DMS79 (cell line): ENCODE data around the gene FBXL20.

Source experiments
- DNase-seq: peaks from one replicate; lab custom pipeline; 2025; lab: John Stamatoyannopoulos, UW

Gene FBXL20

DNA sequence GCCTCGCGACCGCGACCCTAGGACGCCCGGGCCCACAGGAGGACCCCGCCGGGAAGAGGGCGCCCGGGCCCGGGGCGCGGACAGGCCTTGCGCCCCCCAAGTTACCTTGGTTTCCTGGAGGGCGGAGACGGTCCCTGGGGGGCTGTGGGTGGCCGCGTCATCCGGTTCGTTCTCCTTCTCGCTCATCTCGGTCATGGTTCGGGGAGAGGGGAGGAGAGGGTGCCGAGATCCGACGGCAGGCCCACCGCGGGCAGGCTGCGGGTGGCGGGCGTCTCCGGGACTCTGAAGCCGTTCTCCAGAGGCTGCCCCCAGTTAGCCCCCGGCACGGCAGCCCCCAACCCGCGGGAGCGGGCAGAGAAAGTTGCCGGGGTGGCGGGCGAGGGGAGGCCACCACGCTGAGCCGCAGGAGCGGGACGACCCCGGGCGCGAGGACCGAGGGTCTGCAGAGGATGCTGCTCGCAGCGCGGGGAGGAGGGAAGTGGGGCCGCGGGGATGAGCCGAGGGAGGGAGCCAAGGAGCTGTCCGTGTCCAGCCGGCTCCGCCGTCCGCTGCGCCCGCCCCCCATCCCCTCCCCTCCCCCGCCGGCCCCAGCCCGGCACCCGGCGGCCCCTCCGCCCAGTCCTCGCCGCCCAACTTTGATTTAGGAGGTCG is 176.0 kb downstream of the FBXL20 start, which contains the start of gene STAC2:
Gene STAC2 (minus strand): TSS at position 638 of the 651 bp plus-strand sequence. CDS start 443 bp downstream, at position 195.
- DNase-seq: no peak

- DNase-seq: no peak
Measured at GRCh38 chr17:39224778-39225307, 176.6 kb downstream of the FBXL20 start.

- no peak for DNase-seq
Measured at GRCh38 chr17:39223907-39224777, 177.3 kb downstream of the FBXL20 start.

GRCh38 chr17:39222866-39223834 is 178.3 kb downstream of the FBXL20 start:
- DNase-seq: no peak

GRCh38 chr17:39222151-39222550 is 179.3 kb downstream of the FBXL20 start:
- DNase-seq: no peak

DNA sequence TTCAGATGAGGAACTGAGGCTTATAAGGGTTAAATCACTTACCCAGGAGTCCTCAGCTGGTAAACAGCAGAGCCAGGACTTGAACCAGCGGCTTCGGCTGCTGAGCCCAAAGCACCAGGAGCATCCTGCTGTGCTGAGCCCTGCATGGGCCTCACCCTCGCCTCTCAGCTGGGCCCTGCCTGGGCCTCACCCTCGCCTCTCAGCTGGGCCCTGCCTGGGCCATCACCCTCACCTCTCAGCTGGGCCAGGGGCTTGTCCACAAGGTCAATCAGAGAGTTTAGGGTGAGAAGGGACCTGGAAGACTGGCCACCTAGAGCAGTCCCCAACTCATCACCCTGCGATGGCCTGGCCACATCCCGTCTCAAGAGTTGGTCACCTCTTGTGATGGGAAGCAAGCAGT is 179.9 kb downstream of the FBXL20 start:
- DNase-seq: no peak

- no peak for DNase-seq
Measured at GRCh38 chr17:39219647-39220154, 181.7 kb downstream of the FBXL20 start.

GRCh38 chr17:39218906-39219305 is 182.5 kb downstream of the FBXL20 start:
- DNase-seq: no peak

DNA sequence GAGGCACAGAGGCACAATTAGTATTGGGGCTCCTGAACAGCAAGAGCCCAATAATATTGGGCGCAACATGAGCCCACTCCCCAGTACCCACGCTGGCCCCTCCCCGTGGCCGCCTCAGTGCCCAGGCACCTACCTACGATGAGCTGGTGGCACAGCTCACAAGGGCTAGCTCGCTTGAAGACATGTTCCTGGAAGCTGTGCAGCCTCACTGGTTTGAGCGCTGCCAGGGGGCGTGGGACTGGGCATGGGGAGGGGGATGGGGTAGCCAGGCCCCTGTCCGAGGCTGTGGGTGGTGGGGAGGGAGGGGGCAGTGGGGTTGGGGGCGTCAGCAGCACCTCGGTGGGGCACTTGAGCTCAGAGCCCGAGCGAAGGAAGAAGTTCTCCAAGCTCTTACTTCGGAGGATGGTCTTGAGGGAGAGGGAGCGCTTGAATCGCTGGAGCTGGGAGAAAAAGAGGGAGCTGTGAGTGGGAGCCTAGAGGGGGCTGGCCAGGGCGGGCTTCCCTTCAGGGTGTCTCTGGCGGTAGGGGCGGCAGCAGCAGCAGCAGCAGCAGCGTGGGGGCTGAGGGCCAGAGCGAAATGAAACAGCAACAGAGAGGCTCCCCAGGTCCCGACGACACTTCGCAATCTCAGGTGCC is 183.6 kb downstream of the FBXL20 start:
- no peak for DNase-seq

DNA sequence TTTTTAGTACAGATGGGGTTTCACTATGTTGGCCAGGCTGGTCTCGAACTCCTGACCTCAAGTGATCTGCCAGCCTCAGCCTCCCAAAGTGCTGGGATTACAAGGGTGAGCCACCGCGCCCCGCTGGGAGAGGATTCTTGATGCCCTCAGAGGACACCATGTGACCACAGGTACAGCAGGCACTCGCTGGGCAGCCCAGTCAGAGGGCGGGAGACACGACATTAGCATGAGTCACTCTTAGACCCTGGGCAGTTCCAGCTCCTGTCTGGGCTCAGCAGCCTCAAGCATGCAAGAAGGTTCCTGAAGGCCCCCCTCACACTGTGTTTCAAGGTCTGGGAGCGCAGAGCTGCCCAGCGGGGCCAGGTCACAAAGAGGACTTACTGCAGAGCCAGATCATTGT is 187.6 kb downstream of the FBXL20 start:
- DNase-seq: no peak

DNA sequence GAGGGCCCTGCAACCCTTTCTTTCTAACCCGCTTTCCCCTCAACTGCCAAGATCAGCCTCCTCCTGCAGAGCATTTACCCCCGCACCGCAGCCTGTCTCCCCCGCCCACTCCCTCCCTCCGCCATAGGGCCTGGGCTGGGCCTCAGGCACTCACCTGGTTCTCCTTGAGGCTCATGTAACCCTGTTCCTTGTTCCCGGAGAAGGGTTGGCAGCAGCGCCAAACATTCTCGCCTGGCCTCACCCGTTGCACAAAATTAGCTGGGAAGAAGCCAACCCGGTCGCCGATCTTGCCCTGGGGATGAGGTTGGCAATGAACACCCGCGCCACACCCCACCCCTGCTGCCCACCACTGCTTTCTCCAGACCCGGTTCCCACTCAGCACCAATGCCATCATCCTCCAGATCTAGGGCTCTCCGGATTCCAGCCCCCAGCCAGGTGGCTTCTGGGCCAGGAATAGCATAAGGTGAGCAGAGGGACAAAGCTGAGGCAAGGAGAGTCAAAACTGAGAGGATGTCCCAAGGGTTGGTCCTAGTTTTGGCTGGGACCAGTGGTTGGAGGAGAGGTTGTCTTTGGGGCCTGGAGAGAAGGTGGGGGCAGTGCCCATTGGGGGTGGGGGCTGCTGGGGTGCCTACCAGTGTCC is 188.5 kb downstream of the FBXL20 start:
- DNase-seq: peak; percentile 69

GRCh38 chr17:39212195-39212810 is 189.1 kb downstream of the FBXL20 start:
- DNase-seq: no peak

GRCh38 chr17:39210093-39210434 is 191.4 kb downstream of the FBXL20 start:
- DNase-seq: no peak

GRCh38 chr17:39209317-39210092 is 191.9 kb downstream of the FBXL20 start:
- peak; percentile 80 for DNase-seq

GRCh38 chr17:39208893-39209292 is 192.5 kb downstream of the FBXL20 start:
- DNase-seq: peak; percentile 80

GRCh38 chr17:39208136-39208535 is 193.3 kb downstream of the FBXL20 start:
- DNase-seq: peak; percentile 71

GRCh38 chr17:39205112-39205526 is 196.3 kb downstream of the FBXL20 start:
- no peak for DNase-seq

GRCh38 chr17:39204245-39204644 is 197.2 kb downstream of the FBXL20 start:
- no peak for DNase-seq
